Activated T-cell treated with anti-CD3 and anti-CD28 coated beads, Interleukin-2, amount 50 U/mL, for 48 hours (primary cell): Measurements from ENCODE around the gene RABGEF1.
A peak's percentile ranks its signal among the peaks of the same experiment; 100 is the strongest.
"Not testable (repeated sequence)": the region's sequence is repeated elsewhere in the genome, so short reads cannot be mapped to it uniquely, and the experiment has no call there.

Experiments used
- DNase-seq, 2 experiments: peaks; one replicate each; pipeline ENCODE4 v3.0.0-alpha.2; 2020

The RABGEF1 gene

DNA sequence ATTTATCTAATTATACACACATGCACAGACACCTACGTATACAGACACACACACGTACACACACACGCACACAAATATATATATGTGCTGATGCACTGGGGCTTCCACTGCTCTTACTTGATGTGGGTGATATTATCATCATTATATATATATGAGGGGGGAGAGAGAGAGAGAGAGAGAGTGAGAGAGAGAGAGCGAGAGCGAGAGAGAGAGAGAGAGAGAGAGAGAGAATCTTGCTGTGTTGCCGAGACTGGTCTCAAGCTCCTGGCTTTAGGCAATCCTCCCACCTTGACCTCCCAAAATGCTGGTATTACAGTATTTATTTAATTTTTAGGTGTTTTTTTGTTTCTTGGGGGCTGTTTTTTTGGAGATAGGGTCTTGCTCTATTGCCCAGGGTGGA lies 3.6 kb upstream of the RABGEF1 start:
- DNase-seq: no peak

DNA sequence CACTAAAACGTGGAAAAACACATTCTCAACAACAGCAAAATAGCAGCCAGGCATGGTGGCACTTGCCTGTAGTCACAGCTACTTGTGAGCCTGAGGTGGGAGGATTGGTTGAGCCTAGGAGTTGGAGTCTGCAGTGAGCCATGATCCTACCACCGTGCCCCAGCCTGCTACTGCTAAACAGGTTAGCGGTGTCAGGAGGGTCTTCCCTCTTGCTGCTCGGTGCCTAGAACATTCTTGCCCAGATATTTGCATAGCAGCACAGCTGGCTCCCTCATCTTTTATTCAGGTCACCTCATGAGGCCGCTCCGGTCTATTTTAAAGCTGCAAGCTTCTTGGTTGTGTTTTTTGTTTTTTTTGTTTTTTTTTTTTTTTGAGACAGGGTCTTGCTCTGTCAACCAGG lies 2.9 kb upstream of the RABGEF1 start:
- no peak for DNase-seq

DNA sequence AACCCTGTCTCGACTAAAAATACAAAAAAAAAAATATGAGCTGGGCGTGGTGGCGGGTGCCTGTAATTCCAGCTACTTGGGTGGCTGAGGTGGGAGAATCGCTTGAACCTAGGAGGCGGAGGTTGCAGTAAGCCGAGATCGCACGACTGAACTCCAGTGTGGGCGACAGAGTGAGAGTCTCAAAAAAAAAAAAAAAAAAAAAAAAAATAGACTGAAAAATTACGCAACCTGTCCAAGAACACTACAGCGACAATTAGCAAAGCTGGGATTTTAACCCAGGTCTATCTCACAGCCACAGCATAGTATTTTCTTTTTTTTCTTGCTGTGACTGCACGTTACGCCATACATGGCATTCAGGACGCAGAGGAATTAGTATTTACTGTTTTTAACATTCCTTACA lies 1.1 kb upstream of the RABGEF1 start:
- no peak for DNase-seq

DNA sequence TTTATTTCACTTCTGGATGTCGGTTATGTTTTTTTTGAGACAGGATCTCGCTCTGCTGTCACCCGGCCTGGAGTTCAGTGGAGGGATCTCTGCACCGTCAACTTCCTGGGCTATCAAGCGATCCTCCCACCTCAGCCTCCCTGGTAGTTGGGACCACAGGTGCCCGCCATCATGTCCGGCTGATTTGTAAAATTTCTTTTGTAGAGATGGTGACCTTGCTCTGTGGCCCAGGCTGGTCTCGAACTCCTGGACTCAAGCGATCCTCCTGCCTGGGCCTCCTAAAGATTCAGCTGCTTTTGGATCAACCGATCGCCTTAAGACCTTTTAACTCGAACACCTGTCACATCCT lies 606 bp upstream of the RABGEF1 start:
- no peak for DNase-seq

DNA sequence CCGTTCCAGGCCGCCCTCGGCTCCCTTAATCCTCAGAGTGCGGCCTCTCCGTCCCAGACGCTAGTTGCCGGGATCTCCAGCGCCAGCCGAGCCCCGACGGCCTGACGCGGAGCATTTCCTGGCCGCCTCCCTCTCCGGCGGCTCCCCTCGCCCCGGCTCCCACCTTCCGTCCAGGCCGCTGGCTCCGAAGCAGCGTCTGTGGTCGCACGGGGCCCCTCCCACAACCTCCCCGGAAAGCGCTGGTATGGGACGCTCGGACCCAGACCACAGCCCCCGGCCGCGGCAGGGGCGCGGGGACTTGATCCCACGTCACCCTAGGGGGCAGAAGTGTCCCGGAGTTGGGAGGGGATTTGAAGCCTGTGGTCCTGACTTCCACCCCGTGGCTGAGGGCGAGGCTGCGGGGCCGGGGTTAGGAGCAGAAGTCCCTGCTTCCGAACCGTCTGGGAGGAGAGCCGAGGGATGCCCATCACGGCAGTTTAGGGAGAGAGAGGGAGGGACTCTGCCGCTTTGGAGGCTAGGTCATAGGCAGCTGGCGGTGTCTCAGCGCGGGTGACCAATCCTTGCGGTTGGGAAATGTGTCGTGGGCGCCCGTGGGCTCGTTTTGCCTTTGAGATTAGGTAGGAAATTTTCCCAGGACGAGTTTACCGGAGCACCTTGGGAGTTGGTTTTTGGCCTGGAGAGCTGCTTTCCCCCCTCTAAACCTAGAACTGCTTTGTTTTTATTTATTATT lies 612 bp downstream of the RABGEF1 start:
- peak; percentile 66 to 68 for DNase-seq

DNA sequence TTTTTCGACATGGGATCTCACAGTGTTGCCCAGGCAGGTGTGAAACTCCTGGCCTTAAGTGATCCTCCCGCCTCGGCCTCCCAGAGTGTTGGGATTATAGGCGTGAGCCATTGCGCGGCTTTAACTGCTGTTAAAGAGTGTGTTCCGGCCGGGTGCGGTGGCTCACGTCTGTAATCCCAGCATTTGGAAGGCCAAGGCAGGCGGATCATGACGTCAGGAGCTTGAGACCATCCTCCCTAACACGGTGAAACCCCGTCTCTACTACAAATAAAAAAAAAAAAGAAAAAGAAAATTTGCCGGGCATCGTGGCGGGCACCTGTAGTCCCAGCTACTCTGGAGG lies 1.1 kb downstream of the RABGEF1 start:
- DNase-seq: no peak

- DNase-seq: not testable (repeated sequence)
Measured at GRCh38 chr7:66742298-66742697, 1.8 kb downstream of the RABGEF1 start.

DNA sequence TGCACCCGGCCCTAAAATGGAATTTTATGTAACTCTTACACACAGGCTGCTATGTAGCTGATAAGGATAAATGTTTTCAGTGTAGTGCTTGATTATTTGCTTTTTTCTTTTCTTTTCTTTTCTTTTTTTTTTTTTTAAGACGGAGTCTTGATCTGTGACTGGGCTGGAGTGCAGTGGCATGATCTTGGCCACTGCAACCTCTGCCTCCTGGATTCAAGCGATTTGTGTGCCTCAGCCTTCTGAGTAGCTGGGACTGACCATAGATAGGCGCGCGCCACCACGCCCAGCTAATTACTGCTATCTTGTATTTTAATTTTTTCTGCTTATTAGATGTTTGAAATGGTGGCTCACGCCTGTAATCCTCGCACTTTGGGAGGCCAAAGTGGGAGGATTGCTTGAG lies 3.4 kb downstream of the RABGEF1 start:
- no peak for DNase-seq

DNA sequence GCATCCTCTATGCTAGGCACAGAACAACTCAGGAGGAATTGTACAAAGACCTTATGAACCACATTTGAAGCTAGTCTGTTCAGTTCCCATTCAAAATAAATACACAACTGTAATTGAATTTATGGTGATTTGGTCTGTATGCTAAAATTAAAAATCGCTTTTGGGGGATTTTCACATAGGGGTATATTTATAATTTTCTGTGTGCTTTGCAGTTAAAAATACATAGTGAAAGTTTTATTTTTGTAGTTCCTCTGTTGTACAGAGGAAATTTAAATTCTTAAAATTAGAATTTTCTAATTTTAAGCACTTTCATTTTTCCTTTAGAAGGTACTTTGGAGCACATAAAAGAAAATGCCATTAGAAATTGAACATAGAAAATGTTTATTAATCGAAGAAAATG lies 6.9 kb downstream of the RABGEF1 start:
- DNase-seq: no peak

- no peak for DNase-seq
Measured at GRCh38 chr7:66747881-66748511, 7.5 kb downstream of the RABGEF1 start.

DNA sequence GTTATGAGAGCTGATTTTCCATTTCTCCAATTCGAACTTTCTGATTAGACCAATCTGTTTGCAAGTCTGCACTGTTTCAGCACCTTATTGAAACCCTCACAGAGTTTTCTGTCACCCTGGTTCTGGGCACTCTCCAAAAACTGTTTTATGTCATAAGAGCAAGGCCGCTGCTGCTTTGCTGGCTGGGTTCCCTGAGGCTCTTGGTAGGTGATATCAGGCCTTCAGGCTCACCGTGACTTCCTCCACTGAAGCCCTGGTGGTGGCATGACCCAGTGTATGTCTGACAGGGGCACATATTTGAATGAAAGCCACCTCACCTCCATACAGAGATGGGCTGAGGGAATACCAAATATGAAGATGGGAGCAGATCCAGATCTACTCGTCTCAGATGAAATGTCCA lies 8.3 kb downstream of the RABGEF1 start:
- DNase-seq: no peak

GRCh38 chr7:66751945-66752344 lies 11.4 kb downstream of the RABGEF1 start:
- no peak for DNase-seq

DNA sequence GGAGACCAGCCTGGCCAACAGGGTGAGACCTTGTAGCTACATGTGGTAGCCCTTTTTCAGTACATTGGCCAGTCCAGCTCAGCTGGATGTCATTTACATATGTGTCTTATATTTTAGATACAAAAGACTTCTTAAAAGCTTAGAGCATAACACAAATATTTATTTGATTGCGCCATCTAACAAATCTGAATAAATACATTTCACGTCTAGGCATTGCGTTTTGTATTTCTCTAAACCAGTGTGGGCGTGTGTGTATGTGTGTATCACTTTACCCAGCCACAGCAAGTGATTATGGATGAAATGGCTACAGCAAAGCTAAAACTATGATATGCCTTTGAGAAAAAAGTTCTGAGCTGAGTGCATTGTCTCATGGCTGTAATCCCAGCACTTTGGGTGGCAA lies 14.0 kb downstream of the RABGEF1 start:
- no peak for DNase-seq

DNA sequence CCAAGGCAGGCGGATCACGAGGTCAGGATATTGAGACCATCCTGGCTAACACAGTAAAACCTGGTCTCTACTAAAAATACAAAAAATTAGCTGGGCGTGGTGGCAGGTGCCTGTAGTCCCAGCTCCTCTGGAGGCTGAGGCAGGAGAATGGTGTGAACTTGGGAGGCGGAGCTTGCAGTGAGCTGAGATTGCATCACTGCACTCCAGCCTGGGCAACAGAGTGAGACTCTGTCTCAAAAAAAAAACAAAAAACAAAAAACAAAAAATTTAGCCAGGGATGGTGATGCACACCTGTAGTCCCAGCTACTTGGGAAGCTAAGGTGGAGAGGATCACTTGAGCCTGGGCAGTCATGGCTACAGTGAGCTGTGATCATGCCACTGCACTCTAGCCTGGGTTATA lies 14.5 kb downstream of the RABGEF1 start:
- DNase-seq: not testable (repeated sequence)

- not testable (repeated sequence) for DNase-seq
Measured at GRCh38 chr7:66756227-66756626, 15.7 kb downstream of the RABGEF1 start.

DNA sequence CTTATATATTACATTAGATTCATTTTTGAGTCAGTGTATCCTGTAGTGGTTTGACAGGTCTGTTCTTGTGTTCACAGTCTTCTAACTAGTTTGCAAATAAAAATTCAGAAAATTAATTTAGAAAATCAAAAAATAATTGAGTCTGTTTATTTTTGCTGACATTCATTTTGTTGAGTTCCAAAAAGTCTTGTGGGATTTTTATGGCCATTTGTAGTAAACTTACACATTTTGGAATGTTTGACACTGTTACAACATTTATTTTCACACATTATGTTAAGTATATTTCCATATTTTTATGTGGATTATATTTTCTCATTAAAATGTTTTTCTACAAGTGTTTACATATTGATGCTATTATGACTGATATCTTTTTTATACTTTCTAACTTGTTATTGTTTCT lies 16.4 kb downstream of the RABGEF1 start:
- DNase-seq: no peak

DNA sequence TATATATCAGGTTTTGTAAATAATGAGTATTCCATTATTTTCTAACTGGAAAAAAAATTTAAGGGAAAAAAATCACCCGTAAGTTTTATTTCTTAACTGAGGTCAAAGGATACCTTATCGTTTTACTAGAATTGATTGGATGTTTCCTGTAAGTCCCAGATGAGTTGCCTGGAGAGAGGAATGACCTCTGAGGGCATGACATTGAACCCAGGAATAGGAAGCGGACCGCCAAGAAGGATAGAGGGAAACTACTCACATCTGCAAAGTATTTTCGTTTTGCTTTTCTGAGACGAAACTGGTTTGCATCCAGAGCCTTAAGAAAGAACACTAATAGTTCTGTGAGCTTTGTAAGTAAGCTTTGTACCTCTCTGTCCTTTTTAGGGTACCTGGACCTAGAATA lies 17.4 kb downstream of the RABGEF1 start:
- DNase-seq: no peak

DNA sequence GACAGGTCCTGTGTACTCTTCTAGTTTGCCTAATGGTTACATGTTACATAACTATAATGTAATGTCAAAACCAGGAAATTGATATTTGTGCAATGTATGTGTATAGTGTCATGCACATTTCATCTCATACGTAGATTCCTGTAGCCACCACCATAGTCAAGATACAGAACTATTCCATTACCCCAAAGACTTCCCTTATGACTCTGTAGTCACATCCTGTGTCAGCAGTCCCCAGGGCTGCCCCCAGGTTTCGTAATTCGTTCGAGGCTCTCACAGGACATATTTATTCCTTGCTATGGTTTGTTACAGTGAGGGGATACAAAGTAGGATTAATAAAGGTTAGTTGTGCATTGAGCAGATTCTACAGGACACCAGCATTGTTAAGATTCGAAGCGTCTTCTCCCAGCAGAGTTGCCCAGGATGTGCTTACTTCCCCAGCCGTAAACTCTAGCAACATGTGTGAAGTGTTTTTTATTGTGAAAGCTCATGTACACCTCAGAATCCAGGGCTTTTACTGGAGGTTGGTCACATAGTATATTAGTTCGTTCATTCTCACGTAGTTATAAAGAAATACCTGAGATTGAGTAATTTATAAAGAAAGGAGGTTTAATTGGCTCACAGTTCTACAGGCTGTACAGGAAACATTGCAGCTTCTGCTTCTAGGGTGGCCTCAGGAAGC lies 18.6 kb downstream of the RABGEF1 start:
- DNase-seq: peak; percentile 52 to 60

DNA sequence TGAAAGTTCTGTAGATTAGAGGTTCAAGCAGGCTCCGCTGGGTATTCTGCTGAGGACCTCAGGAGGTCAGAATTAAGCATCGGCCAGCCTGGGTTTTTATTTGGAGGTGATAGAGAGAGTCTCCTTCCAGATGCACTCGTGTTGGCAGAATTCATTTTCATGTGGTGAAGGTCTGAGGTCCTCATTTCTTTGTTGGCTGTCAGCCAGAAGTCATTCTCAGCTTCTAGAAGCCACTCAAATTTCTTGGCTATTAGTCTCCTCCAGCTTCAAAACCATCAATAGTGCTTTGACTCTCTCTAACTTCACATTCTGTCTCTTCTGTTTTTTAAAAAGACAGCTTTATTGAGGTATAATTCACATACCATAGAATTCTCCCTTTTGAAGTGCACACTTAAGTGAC lies 22.6 kb downstream of the RABGEF1 start:
- not testable (repeated sequence) for DNase-seq

DNA sequence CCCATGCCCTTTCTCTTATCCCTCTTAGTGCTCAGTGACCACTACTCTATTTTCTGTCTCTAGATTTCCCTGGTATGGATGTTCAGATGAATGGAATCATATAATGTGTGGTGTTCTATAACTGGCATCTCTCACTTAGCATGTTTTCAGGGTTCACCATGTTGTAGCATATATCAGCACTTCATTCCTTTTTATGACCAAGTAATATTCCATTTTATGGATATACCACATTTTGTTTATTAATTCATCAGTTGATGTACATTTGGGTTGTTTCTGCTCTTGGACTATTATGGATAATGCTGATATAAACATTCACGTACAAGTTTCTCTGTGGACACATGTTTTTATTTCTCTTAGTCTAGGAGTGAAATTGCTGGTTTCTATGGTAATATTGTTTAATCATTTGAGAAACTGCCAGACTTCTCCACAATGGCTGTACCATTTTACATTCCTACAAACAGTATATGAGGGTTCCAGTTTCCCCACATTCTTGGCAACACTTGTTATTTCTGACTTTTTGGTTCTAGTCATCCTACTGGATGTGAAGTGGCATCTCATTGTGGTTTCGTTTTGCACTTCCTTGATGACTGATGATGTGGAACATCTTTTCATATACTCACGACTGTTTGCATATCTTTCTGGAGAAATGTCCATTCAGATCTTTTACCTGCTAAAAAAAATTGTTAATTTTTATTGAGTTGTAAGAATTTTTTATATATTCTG lies 23.3 kb downstream of the RABGEF1 start:
- DNase-seq: not testable (repeated sequence)

GRCh38 chr7:66764905-66765304 lies 24.4 kb downstream of the RABGEF1 start:
- not testable (repeated sequence) for DNase-seq

DNA sequence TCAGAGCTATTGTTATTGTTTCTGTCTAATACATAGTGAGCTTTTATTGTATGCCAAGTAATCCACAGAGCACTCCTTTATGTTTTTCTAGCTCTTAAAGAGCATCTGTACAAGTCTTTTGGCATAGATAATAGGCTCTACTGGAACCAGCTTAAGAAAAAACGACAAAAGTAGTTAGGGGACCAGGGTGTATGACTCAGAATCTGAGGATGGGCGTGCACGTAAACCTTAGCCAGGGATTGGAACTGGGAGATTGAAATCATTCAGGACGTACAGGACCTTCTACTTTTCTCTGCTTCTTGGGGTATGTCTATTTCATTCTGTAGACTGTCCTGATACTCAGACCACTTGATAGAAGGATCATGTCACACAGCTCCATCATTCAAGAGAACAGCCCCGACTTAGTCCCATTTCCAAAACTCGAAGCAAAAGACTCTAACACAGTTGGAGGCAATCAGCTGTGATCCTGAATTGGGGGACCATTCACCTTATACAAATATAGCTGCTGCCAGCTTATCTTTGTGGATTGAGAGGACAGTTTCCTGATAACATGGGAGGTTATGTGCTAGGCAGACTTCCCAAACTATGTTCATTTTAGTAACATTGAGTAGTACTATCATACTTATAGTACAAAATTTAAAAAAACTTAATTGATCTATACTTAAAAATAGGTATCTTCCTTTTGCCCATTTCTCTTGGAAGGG lies 24.9 kb downstream of the RABGEF1 start:
- not testable (repeated sequence) for DNase-seq

GRCh38 chr7:66766041-66766440 lies 25.5 kb downstream of the RABGEF1 start:
- no peak for DNase-seq
